ENCODE data around the gene MTA1. TPM values are rescaled to one million over a fixed set of nuclear protein-coding genes. Genes with fewer than 3 reads are reported as not detected.

MTA1 gene
- total and polyA plus RNA-seq, 2 of the 8 experiments (the other 6 are each of a cell fraction or from before 2014, with no cell fraction given), result 73.9 to 221 TPM

GRCh38 chr14:105423488-105424195 is 4.0 kb downstream of the MTA1 start:
- DNase-seq (ENCODE audit: low read depth in 1 of 2, low spot score in 2 of 2) (no peak), FAIRE-seq (no peak)
- Histone ChIP-seq H2BK20ac (ENCODE audit: low read length) (no peak overlapping the region), H3K4me2 (ENCODE audit: insufficient read depth in 1 of 2, low read depth in 2 of 2, low read length in 2 of 2) (no peak overlapping the region), H3K23me2 (ENCODE audit: low read depth, low read length) (peaks cover 7% of the 10 kb centered on the region), H3K27me3 (replicated peaks in 1 of 4; ENCODE audit: control insufficient read depth in 3 of 4, extremely low read depth in 1 of 4, insufficient read depth in 3 of 4, low read length in 3 of 4) (no peaks in the 10 kb centered on the region; a peak in 2 of 7 replicates), H4K20me1 (replicated peaks in 1 of 2; ENCODE audit: control insufficient read depth in 1 of 2, insufficient read depth in 2 of 2, low read length in 2 of 2) (peaks cover 44 to 46% of the 10 kb centered on the region in 2 experiments), H4K5ac (ENCODE audit: insufficient read length, low read depth, low read length) (no peak overlapping the region), H2BK15ac (ENCODE audit: low read length) (no peak overlapping the region), H2BK5ac (ENCODE audit: low read depth, low read length) (no peak overlapping the region), H4K8ac (ENCODE audit: extremely low read depth, insufficient read depth, low read length) (0 out of 2 replicates have a peak overlapping the region, but pooled peaks have one; percentile 14), H3K4me3 (ENCODE audit: extremely low read depth in 1 of 4, insufficient read depth in 2 of 4, low read depth in 3 of 4, low read length in 4 of 4) (no peak overlapping the region), H3K14ac (ENCODE audit: insufficient read length) (no peak overlapping the region), H2BK12ac (ENCODE audit: low read depth, low read length) (no peak overlapping the region), H3K79me1 (ENCODE audit: low read depth, low read length) (peaks cover 28% of the 10 kb centered on the region), H3K23ac (ENCODE audit: insufficient read length) (no peak overlapping the region), H3K9ac (replicated peaks in 1 of 4; ENCODE audit: extremely low read depth in 1 of 4, low read depth in 3 of 4, low read length in 3 of 4) (no peak overlapping the region), H3K56ac (replicated peaks; ENCODE audit: insufficient read length, low read depth, low read length) (no peak overlapping the region), H3K18ac (ENCODE audit: extremely low read depth, low read length) (no peak overlapping the region), H3K4me1 (replicated peaks in 1 of 4; ENCODE audit: control insufficient read depth in 3 of 4, insufficient read depth in 4 of 4, low read length in 3 of 4) (peaks cover 0 to 26% (median 20%) of the 10 kb centered on the region in 4 experiments; a peak in 5 of 7 replicates), H3K9me3 (ENCODE audit: insufficient read depth in 2 of 2, low read depth in 1 of 2, low read length in 1 of 2) (no peaks in the 10 kb centered on the region), H3K79me2 (ENCODE audit: control insufficient read depth in 1 of 2, insufficient read depth in 2 of 2, low read length in 2 of 2) (peaks cover 31 to 89% of the 10 kb centered on the region in 2 experiments; a peak in 3 of 4 replicates), H2AK5ac (ENCODE audit: low read depth, low read length) (no peak overlapping the region), H3K27ac (ENCODE audit: low read depth, low read length) (no peak overlapping the region), H2AFZ (ENCODE audit: low read length) (no peak overlapping the region), H2BK120ac (replicated peaks; ENCODE audit: low read depth, low read length) (no peak overlapping the region), H3K4ac (replicated peaks; ENCODE audit: insufficient read length, low read depth, low read length) (no peak overlapping the region), H4K91ac (replicated peaks; ENCODE audit: insufficient read length, low read length) (no peak overlapping the region), H3K36me3 (ENCODE audit: control insufficient read depth in 2 of 4, insufficient read depth in 4 of 4, low read length in 3 of 4) (peaks cover 0 to 8% (median 2%) of the 10 kb centered on the region in 4 experiments; a peak in 3 of 8 replicates)
- ChIA-PET CTCF (ENCODE audit: partially characterized antibody) (interaction anchor here (0.6 to 2.1 kb wide), 6 partner anchors 26 to 511 kb away, joined by 3 to 6 read pairs (median 4); no protein-coding TSS in a partner anchor), POLR2A (ENCODE audit: partially characterized antibody) (interaction anchor here (0.6 to 5.2 kb wide), 4 partner anchors 10 to 42 kb away, joined by 3 to 43 read pairs (median 3); no protein-coding TSS in a partner anchor)
- TF ChIP-seq POU5F1 (IDR thresholded peaks at IDR 0.05; ENCODE audit: low read depth, low read length) (no peak), CHD1 (IDR thresholded peaks at IDR 0.05; ENCODE audit: low read depth, low read length) (no peak), PHF8 (conservative IDR thresholded peaks at IDR 0.05; ENCODE audit: low read depth, low read length) (no peak), NANOG (IDR thresholded peaks at IDR 0.05; ENCODE audit: insufficient read depth, low read depth, low read length, poor library complexity, severe bottlenecking) (no peak), ASH2L (IDR thresholded peaks at IDR 0.05; ENCODE audit: low read length) (no peak), JUN (IDR thresholded peaks at IDR 0.05; ENCODE audit: low read depth, low read length) (no peak), EGR1 (IDR thresholded peaks at IDR 0.05; ENCODE audit: borderline replicate concordance, low read depth, low read length) (no peak), RFX5 (IDR thresholded peaks at IDR 0.05; ENCODE audit: borderline replicate concordance, low read depth, low read length) (no peak), NRF1 (IDR thresholded peaks at IDR 0.05; ENCODE audit: low read depth, low read length) (no peak)
- WGBS, 2 experiments (ENCODE audit: extremely low coverage in 1 of 2, insufficient coverage in 1 of 2, insufficient read length in 1 of 2, insufficient replicate concordance in 2 of 2, low coverage in 1 of 2, low lambda C conversion rate in 2 of 2, missing lambda C conversion rate in 1 of 2), result 95% methylated on average over 21 of the region's 21 CpGs; no CpG with 5 or more reads in 1 of the 2 experiments

Data from H1 (cell line).